Right lobe of liver (tissue), 4 donors: ENCODE results near the gene DHRS1.

Experiments
- POLR2A ChIP-seq: fragments of 450-650 bp; IDR thresholded peaks from one replicate; pipeline ENCODE4 v1.6.1; 2017; ENCODE audit warnings: antibody characterized with exemption, mild to moderate bottlenecking
- TF ChIP-seq, protein P1 (sequence below), 4 donors: fragments of 200-600 bp in 3 of 4; fragments of 450-650 bp in 1 of 4; IDR thresholded peaks; one replicate each; pipeline versions ENCODE4 v1.5.1 to v1.8.0; 2016 to 2022; ENCODE audit warnings: antibody characterized with exemption in 4 of 4, mild to moderate bottlenecking in 2 of 4
- donor health status: DM: no; HTN: no; CAD: no.
- donor health status: DM: no; HTN: no; CAD: no.
- donor health status: DM: no; HTN: yes; CAD: no.

- TF ChIP-seq, protein P1, sequence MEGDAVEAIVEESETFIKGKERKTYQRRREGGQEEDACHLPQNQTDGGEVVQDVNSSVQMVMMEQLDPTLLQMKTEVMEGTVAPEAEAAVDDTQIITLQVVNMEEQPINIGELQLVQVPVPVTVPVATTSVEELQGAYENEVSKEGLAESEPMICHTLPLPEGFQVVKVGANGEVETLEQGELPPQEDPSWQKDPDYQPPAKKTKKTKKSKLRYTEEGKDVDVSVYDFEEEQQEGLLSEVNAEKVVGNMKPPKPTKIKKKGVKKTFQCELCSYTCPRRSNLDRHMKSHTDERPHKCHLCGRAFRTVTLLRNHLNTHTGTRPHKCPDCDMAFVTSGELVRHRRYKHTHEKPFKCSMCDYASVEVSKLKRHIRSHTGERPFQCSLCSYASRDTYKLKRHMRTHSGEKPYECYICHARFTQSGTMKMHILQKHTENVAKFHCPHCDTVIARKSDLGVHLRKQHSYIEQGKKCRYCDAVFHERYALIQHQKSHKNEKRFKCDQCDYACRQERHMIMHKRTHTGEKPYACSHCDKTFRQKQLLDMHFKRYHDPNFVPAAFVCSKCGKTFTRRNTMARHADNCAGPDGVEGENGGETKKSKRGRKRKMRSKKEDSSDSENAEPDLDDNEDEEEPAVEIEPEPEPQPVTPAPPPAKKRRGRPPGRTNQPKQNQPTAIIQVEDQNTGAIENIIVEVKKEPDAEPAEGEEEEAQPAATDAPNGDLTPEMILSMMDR (IDR thresholded peaks at IDR 0.05) = no peak
- no peak for TF ChIP-seq POLR2A
Observed at GRCh38 chr14:24255931-24256711, 43.5 kb downstream of the DHRS1 start.
